HepG2 (cell line): ENCODE measurements around the gene ZNF814. TPM values are rescaled to one million over a fixed set of nuclear protein-coding genes. Genes with fewer than 3 reads are reported as not detected.

Experiments used
- ATAC-seq: fragments of 200-7000 bp; cut with Tn5 transposase; 3 replicates; pipeline ENCODE4 v1.9.1; 2020; ENCODE audit warnings: mild to moderate bottlenecking, moderate library complexity
- BruUV-seq: library from RNA; stranded (reverse); fragments of 400-500 nt; replicated peaks from 2 replicates; lab custom pipeline; 2021; lab: Mats Ljungman, UMichigan
- CTCF ChIA-PET: fragments of 300-600 bp; formaldehyde crosslinking; extraction: SDS; loops from one replicate; lab custom pipeline; 2021; ENCODE audit warnings: low total read pairs, inconsistent platforms, low intra/inter-chr PET ratio; lab: Yijun Ruan, JAX
- POLR2A ChIA-PET: fragments of 350-600 bp; sonication (Branson Sonifier 250); formaldehyde crosslinking; loops from one replicate; lab custom pipeline; 2020; ENCODE audit warnings: antibody characterized with exemption, inconsistent platforms; lab: Yijun Ruan, JAX
- DNase-seq: peaks from one replicate; pipeline ENCODE4 v3.0.0-alpha.2; 2015; ENCODE audit warnings: low spot score
- FAIRE-seq: peaks from 3 replicates; lab custom pipeline; 2011; peaks lifted over from hg19 to GRCh38; lab: Jason Lieb, UNC
- H2AFZ ChIP-seq: one replicate; pipeline ENCODE4 v1.6.1; 2011; ENCODE audit warnings: low read length, inconsistent platforms
- H3K27ac ChIP-seq: fragments of 300-600 bp; 3 replicates; pipeline ENCODE4 v1.8.0; 2011; ENCODE audit warnings: mixed run types, mild to moderate bottlenecking, mixed read lengths, low read length, inconsistent platforms; ENCODE audit not compliant: insufficient read depth; ENCODE audit errors: extremely low read length
- H3K27me3 ChIP-seq, 2 experiments: fragments of 200-600 bp in 1 of 2; 2 replicates in 1 of 2; 3 replicates in 1 of 2; pipeline versions ENCODE4 v1.6.0 to v1.8.0; 2011; ENCODE audit warnings: low read length in 2 of 2, mild to moderate bottlenecking in 2 of 2, moderate library complexity in 2 of 2, inconsistent platforms in 1 of 2; ENCODE audit not compliant: insufficient read depth in 2 of 2, control insufficient read depth in 1 of 2
- H3K36me3 ChIP-seq, 2 experiments: fragments of 200-600 bp in 1 of 2; replicated peaks in 1 of 2; 2 replicates in 1 of 2; 3 replicates in 1 of 2; pipeline versions ENCODE4 v1.5.1 to v1.8.0; 2011; ENCODE audit warnings: low read length in 2 of 2, inconsistent platforms in 1 of 2; ENCODE audit not compliant: insufficient read depth in 2 of 2, control insufficient read depth in 1 of 2
- H3K4me1 ChIP-seq: 2 replicates; pipeline ENCODE4 v1.5.1; 2012; ENCODE audit warnings: low read length, inconsistent platforms; ENCODE audit not compliant: insufficient read depth
- H3K4me2 ChIP-seq: 2 replicates; pipeline ENCODE4 v1.6.0; 2011; ENCODE audit warnings: low read depth, low read length, inconsistent platforms
- H3K4me3 ChIP-seq, 3 experiments: fragments of 200-600 bp in 1 of 3; sonication (generic), shearing (Covaris generic) in 1 of 3; replicated peaks in 1 of 3; 2 replicates each; pipeline ENCODE4 v1.5.1; 2011 to 2016; ENCODE audit warnings: low read length in 3 of 3, inconsistent platforms in 2 of 3, low read depth in 2 of 3, mild to moderate bottlenecking in 2 of 3, control low read depth in 1 of 3, mixed read lengths in 1 of 3; ENCODE audit not compliant: insufficient read depth in 1 of 3
- H3K79me2 ChIP-seq: one replicate; pipeline ENCODE4 v1.6.1; 2011; ENCODE audit warnings: low read length, inconsistent platforms; ENCODE audit not compliant: insufficient read depth
- H3K9ac ChIP-seq: 2 replicates; pipeline ENCODE4 v1.6.0; 2011; ENCODE audit warnings: mild to moderate bottlenecking, low read depth, low read length, inconsistent platforms; ENCODE audit not compliant: insufficient read depth
- H3K9me3 ChIP-seq: 2 replicates; pipeline ENCODE4 v1.5.1; 2012; ENCODE audit warnings: mild to moderate bottlenecking, low read length
- H4K20me1 ChIP-seq: 2 replicates; pipeline ENCODE4 v1.6.0; 2011; ENCODE audit warnings: inconsistent platforms, mild to moderate bottlenecking, low read length, moderate library complexity; ENCODE audit not compliant: insufficient read depth
- HNF4G ChIP-seq, 2 experiments: sonication (generic) in 1 of 2; formaldehyde crosslinking in 1 of 2; IDR thresholded peaks; 2 replicates each; pipeline versions ENCODE4 v1.4.0 to v1.6.1; 2011 to 2020; ENCODE audit warnings: borderline replicate concordance in 2 of 2, low read depth in 2 of 2, mild to moderate bottlenecking in 2 of 2, low read length in 1 of 2, missing genetic modification reagents in 1 of 2, moderate library complexity in 1 of 2
- NR2F1 ChIP-seq, 2 experiments: fragments of 450-650 bp in 1 of 2; formaldehyde crosslinking in 1 of 2; IDR thresholded peaks; 2 replicates each; pipeline versions ENCODE4 v1.5.0 to v1.6.1; 2016 to 2020; ENCODE audit warnings: mild to moderate bottlenecking in 1 of 2, missing compliant biosample characterization in 1 of 2, missing genetic modification reagents in 1 of 2, moderate library complexity in 1 of 2
- PTBP1 ChIP-seq: fragments of 200-400 bp; formaldehyde crosslinking; IDR thresholded peaks from 2 replicates; pipeline ENCODE4 v1.6.1; 2018; ENCODE audit warnings: low read length, low read depth; ENCODE audit not compliant: poor library complexity, severe bottlenecking
- RFXANK ChIP-seq: IDR thresholded peaks from 2 replicates; pipeline ENCODE4 v1.6.1; 2016
- SMAD3 ChIP-seq: sonication (generic); formaldehyde crosslinking; IDR thresholded peaks from 2 replicates; pipeline ENCODE4 v1.4.0; 2020; ENCODE audit warnings: missing genetic modification reagents
- TMF1 ChIP-seq: sonication (generic); formaldehyde crosslinking; IDR thresholded peaks from 2 replicates; pipeline ENCODE4 v1.8.1; 2022; ENCODE audit warnings: low read depth, missing genetic modification reagents
- ZNF17 ChIP-seq: sonication (generic); formaldehyde crosslinking; IDR thresholded peaks from 2 replicates; pipeline ENCODE4 v1.5.0; 2020; ENCODE audit warnings: mild to moderate bottlenecking, missing genetic modification reagents
- ZNF292 ChIP-seq: sonication (generic); formaldehyde crosslinking; IDR thresholded peaks from 2 replicates; pipeline ENCODE4 v1.8.1; 2022; ENCODE audit warnings: mild to moderate bottlenecking, low read depth, missing genetic modification reagents, borderline replicate concordance
- ZNF547 ChIP-seq: sonication (generic); formaldehyde crosslinking; IDR thresholded peaks from 2 replicates; pipeline ENCODE4 v1.5.1; 2020; ENCODE audit warnings: mild to moderate bottlenecking, missing genetic modification reagents
- ZNF713 ChIP-seq: sonication (generic); formaldehyde crosslinking; IDR thresholded peaks from 2 replicates; pipeline ENCODE4 v1.4.0; 2020; ENCODE audit warnings: mild to moderate bottlenecking, missing genetic modification reagents
- WGBS: methylation state at CpG from one replicate; pipeline ENCODE4 v1.1.6; 2017; ENCODE audit warnings: low lambda C conversion rate; 5-methylcytosine and 5-hydroxymethylcytosine counted together
- in situ Hi-C: cut with HindIII; loops from 2 replicates; pipeline ENCODE4 v1.10.0; 2017; ENCODE audit warnings: low pct_unique_long_range_greater_than_20kb; ENCODE audit not compliant: extremely low pct_ligation_motif_present
- intact Hi-C: fragments of 100-400 bp; cut with micrococcal nuclease; formaldehyde crosslinking; loops from one replicate; pipeline ENCODE4 v1.10.0; 2022; ENCODE audit not compliant: unreplicated experiment
- polyA plus RNA-seq, 8 experiments: library from polyadenylated mRNA; depleted of rRNA in 3 of 8; stranded (reverse) in 7 of 8; unstranded in 1 of 8; fragments of >200 nt; fragmentation: Illumina TruSeq in 4 of 8; extraction: Trizol in 4 of 8; gene quantifications; 2 replicates each; pipeline versions ENCODE4 v1.2.1 to v1.2.3, GENCODE V29; 2011 to 2016; ENCODE audit warnings: low read depth in 4 of 8, missing spikeins in 1 of 8, mixed read lengths in 1 of 8; ENCODE audit not compliant: insufficient read depth in 1 of 8
- total RNA-seq, 5 experiments: library from RNA; depleted of rRNA; stranded (reverse); fragments of >200 nt; fragmentation: Illumina TruSeq; extraction: Trizol; gene quantifications; 2 replicates each; pipeline ENCODE4 v1.2.3, GENCODE V29; 2016; ENCODE audit warnings: low read depth in 1 of 5
- TF ChIP-seq, protein P1 (sequence below): sonication (generic); formaldehyde crosslinking; IDR thresholded peaks from 2 replicates; pipeline ENCODE4 v1.8.1; 2023; ENCODE audit warnings: mild to moderate bottlenecking, inconsistent platforms, moderate library complexity, missing genetic modification reagents, borderline replicate concordance
- TF ChIP-seq, protein P2 (sequence below): sonication (generic); formaldehyde crosslinking; IDR thresholded peaks from 2 replicates; pipeline ENCODE4 v1.4.0; 2020; ENCODE audit warnings: mild to moderate bottlenecking, missing genetic modification reagents

ZNF814 gene
- total and polyA plus RNA-seq, 2 of the 13 experiments (the other 11 are each of a cell fraction or from before 2014, with no cell fraction given): 2.5 to 3.4 TPM

DNA sequence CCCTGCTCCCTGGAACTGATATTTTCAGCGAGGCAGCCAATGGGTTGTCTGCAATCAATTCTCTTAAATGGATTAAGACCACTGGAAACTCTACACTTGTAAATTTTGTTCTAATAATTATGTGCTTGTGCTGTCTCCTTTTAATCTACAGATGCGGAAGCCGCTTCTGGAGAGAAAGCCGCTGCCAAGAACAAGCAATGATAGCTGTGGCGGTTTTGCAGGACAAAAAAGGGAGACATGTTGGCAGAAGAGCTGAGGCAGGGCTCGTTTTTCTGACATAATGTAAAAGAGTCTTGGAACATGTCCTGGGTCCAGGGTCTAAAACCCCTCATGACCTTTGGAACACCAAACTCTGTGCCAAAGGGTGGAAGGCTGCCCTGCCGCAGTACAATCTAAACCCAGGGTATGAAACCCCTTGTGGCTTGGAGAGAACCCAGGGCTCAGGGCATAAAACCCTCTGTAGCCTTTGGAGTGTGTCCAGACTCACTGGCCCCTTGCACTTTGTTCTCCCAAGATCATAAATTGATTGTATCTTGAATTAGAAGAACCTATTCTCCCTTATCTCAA lies 14.9 kb upstream of the ZNF814 start:
- FAIRE-seq: no peak
- CTCF ChIA-PET: interaction anchor here (0.7 kb wide), 1 partner anchor 165 kb away, joined by 3 read pairs; no protein-coding TSS in a partner anchor
- H2AFZ ChIP-seq: no peak overlapping the region
- no TSS peak for BruUV-seq
- peak overlapping the region; percentile 10; the same call in 1 of the 2 replicates for H3K9ac ChIP-seq
- H3K4me2 ChIP-seq: peak overlapping the region; percentile 16; the same call in 1 of the 2 replicates
- no peak for DNase-seq
- peaks cover 12% of the 10 kb centered on the region for H3K4me1 ChIP-seq
- POLR2A ChIA-PET: no interaction called here
- 66% methylated on average over 6 of the region's 7 CpGs for WGBS
- H4K20me1 ChIP-seq: no peaks in the 10 kb centered on the region
- in situ Hi-C loops: no loop called here
- ATAC-seq: peak; percentile 35; the same call in 1 of the 3 replicates
- no peaks in the 10 kb centered on the region for H3K27me3 ChIP-seq
- H3K27ac ChIP-seq: no peak overlapping the region
- peaks cover 2 to 11% of the 10 kb centered on the region in 2 experiments; a peak in 3 of 5 replicates for H3K36me3 ChIP-seq
- H3K79me2 ChIP-seq: no peaks in the 10 kb centered on the region
- no peak overlapping the region for H3K4me3 ChIP-seq
- no peak for TF ChIP-seq NR2F1 (CRISPR knock-in tag; IDR thresholded peaks at IDR 0.05)
- TF ChIP-seq HNF4G (IDR thresholded peaks at IDR 0.05; ENCODE audit: borderline replicate concordance, low read depth, low read length): 0 out of 2 replicates have a peak, but pooled peaks have one; percentile 5
- TF ChIP-seq HNF4G (CRISPR knock-in tag; IDR thresholded peaks at IDR 0.05; ENCODE audit: borderline replicate concordance, low read depth): no peak
- no peaks in the 10 kb centered on the region for H3K9me3 ChIP-seq
- intact Hi-C loops: loop anchor here (5.0 kb wide), 1 partner anchor 436 kb away; no protein-coding TSS in a partner anchor

DNA sequence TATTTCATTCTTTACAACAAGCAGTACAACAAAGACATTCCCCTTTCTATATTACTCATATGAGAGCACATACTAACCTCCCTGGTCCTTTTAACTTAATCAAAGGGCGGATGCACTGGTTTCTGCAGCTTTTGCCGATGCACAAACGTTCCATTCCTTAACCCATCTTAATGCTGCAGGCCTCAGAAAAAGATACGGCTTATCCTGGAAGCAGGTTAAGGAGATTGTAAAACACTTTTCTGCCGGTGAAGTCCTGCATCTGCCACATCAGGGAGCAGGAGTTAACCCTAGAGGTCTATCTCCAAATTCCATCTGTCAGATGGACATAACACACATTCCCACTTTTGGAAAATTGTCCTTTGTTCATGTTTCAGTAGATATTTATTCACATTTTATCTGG lies 11.5 kb upstream of the ZNF814 start:
- Histone ChIP-seq H3K27ac (no peak overlapping the region), H3K4me2 (no peak overlapping the region), H3K79me2 (no peaks in the 10 kb centered on the region), H3K9me3 (no peaks in the 10 kb centered on the region), H3K9ac (no peak overlapping the region), H4K20me1 (no peaks in the 10 kb centered on the region), H2AFZ (no peak overlapping the region), H3K36me3 (no peaks in the 10 kb centered on the region), H3K4me1 (peaks cover 12% of the 10 kb centered on the region), H3K4me3 (no peak overlapping the region), H3K27me3 (no peaks in the 10 kb centered on the region)
- DNase-seq (no peak), FAIRE-seq (no peak), ATAC-seq (no peak)
- intact Hi-C loops (loop anchor here (5.0 kb wide), 1 partner anchor 433 kb away; no protein-coding TSS in a partner anchor), in situ Hi-C loops (no loop called here)
- ChIA-PET CTCF (no interaction called here), POLR2A (no interaction called here)
- 86% methylated on average over 5 of the region's 5 CpGs for WGBS
- no TSS peak for BruUV-seq
- no peak for TF ChIP-seq ZNF17 (CRISPR knock-in tag)
- TF ChIP-seq SMAD3 (CRISPR knock-in tag): no peak
- no peak for TF ChIP-seq TMF1 (CRISPR knock-in tag)
- TF ChIP-seq PTBP1: no peak
- TF ChIP-seq, protein P1, sequence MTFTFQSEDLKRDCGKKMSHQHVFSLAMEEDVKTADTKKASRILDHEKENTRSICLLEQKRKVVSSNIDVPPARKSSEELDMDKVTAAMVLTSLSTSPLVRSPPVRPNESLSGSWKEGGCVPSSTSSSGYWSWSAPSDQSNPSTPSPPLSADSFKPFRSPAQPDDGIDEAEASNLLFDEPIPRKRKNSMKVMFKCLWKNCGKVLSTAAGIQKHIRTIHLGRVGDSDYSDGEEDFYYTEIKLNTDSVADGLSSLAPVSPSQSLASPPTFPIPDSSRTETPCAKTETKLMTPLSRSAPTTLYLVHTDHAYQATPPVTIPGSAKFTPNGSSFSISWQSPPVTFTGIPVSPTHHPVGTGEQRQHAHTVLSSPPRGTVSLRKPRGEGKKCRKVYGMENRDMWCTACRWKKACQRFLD: no peak
- no peak for TF ChIP-seq ZNF547 (CRISPR knock-in tag)
- TF ChIP-seq, protein P2, sequence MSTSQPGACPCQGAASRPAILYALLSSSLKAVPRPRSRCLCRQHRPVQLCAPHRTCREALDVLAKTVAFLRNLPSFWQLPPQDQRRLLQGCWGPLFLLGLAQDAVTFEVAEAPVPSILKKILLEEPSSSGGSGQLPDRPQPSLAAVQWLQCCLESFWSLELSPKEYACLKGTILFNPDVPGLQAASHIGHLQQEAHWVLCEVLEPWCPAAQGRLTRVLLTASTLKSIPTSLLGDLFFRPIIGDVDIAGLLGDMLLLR (CRISPR knock-in tag): no peak
- no peak for TF ChIP-seq ZNF713 (CRISPR knock-in tag)
- TF ChIP-seq ZNF292: no peak
- no peak for TF ChIP-seq RFXANK
